C4-2B (cell line): ENCODE results near the gene SCUBE1.

Source experiments
- H3K27ac ChIP-seq: fragments of 450-650 bp; 2 replicates; pipeline ENCODE4 v1.5.1; 2017
- ZFX ChIP-seq: fragments of 450-650 bp; IDR thresholded peaks from 2 replicates; pipeline ENCODE4 v1.6.1; 2017
- TF ChIP-seq, protein P1 (sequence below): fragments of 450-650 bp; conservative IDR thresholded peaks from 2 replicates; pipeline ENCODE4 v1.5.1; 2017; ENCODE audit warnings: mild to moderate bottlenecking

Gene SCUBE1

DNA sequence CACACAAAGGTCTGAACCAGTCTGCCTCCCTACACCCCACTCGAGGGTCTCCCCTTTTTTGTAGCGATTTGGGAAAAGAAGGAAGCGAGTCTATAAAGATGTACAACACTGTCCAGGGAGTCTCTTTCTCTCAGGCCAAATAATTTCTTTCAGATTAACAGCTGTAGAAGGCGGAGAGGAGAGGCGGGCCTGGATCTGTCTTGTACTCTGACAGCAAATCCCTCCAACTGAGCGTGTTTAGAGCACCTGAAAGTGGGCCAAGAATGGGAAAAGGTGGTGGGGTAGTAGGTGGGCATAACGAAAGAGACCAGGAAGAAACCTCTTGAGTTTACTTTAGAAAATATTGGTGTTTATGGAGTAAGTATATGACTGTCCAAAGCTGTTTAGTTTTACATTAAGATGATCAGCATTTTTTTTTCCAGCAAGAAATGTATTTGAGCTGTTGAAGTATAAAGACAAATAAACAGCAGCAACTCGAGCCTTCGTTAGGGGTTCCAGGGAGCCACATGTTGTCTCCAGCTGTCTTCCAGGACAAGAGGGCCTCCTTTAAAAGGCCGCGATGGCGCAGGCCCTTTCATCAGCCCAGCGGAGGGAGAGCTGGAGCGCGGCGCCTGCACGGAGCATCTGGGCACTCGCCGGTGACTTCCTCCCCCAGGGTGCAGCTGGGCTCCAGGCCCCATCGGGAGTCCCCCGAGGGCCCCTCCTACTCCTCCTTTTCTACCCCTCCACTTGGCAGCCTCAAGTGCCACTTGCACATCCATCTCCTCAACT is 34.9 kb downstream of the SCUBE1 start:
- no peak overlapping the region for H3K27ac ChIP-seq
- TF ChIP-seq, protein P1, sequence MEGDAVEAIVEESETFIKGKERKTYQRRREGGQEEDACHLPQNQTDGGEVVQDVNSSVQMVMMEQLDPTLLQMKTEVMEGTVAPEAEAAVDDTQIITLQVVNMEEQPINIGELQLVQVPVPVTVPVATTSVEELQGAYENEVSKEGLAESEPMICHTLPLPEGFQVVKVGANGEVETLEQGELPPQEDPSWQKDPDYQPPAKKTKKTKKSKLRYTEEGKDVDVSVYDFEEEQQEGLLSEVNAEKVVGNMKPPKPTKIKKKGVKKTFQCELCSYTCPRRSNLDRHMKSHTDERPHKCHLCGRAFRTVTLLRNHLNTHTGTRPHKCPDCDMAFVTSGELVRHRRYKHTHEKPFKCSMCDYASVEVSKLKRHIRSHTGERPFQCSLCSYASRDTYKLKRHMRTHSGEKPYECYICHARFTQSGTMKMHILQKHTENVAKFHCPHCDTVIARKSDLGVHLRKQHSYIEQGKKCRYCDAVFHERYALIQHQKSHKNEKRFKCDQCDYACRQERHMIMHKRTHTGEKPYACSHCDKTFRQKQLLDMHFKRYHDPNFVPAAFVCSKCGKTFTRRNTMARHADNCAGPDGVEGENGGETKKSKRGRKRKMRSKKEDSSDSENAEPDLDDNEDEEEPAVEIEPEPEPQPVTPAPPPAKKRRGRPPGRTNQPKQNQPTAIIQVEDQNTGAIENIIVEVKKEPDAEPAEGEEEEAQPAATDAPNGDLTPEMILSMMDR: no peak
- TF ChIP-seq ZFX: no peak

DNA sequence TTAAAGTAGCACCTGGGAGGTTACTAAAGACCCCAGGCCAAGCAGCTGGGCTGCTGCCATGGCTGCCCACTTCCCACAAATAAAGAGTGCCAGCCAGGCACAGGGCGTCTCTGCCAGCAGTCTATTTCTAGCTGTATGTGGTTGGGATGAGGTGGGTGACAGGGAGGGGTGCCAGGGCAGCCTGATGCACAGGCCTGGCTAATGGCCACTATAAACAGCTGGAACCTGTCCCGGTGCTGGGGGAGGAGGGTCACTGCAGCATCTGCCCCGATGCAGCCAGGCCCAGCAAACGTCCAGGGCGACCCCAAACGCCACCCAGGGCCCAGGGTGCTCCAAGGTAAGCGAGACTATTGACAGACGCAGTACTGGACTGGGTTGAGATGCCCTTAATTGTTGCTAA is 37.4 kb downstream of the SCUBE1 start:
- no peak for TF ChIP-seq ZFX
- TF ChIP-seq, protein P1: no peak
- H3K27ac ChIP-seq: no peak overlapping the region

DNA sequence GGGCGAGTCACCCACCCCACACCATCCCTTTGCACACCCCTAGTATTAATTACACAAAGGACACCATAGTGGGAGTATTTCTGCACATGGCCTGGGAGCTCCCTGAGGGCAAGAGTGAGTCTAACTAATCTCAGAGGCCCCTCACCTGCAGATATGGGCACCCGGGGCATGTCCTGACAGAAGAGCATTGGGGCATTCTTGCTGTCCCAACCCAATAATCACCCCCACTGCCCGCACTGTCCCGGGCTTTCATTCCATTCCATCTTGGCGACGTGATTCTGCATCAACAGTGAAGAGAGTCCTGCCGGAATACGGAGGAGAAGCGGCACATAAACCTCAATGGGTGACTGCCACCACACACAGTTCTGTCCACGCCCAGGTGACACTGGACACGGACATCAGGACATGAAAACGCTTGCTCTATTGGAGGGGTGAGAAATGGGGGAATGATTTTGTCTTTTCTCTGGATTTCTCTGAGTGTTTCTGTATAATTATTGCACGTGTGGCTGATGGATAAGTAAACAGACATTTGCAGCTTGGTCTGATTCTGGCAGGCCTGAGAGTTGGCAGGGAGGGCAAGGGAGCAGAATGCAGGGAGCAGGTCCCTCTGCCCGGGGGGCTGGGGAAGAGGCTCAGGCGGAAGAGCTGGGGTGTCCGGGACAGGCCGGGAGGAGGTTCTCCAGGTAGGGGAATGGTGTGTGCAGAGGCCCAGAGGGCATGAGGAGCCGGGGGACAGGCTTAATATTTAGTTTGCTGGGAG is 38.2 kb downstream of the SCUBE1 start:
- no peak overlapping the region for H3K27ac ChIP-seq
- no peak for TF ChIP-seq ZFX
- TF ChIP-seq, protein P1: no peak

DNA sequence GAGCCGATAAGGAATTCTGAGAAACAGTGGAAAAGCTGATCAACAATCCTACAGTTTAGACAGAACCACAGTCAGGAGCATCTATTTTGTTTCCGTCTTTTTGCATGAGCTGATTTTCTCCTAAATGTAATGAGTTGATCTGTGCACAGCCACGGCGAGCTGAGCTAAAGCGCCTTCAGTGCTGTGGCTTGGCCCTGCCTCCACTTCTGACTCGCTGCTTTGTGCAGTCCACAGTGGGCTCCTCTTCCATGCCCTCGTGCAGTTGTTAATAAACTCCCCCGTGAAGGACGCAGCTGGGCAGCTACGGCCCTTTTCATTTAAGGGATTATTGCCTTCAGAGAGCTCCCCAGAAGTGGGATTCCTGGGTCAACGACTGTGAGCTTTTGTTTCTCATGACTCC is 39.4 kb downstream of the SCUBE1 start:
- no peak overlapping the region for H3K27ac ChIP-seq
- TF ChIP-seq ZFX: no peak
- TF ChIP-seq, protein P1: no peak

DNA sequence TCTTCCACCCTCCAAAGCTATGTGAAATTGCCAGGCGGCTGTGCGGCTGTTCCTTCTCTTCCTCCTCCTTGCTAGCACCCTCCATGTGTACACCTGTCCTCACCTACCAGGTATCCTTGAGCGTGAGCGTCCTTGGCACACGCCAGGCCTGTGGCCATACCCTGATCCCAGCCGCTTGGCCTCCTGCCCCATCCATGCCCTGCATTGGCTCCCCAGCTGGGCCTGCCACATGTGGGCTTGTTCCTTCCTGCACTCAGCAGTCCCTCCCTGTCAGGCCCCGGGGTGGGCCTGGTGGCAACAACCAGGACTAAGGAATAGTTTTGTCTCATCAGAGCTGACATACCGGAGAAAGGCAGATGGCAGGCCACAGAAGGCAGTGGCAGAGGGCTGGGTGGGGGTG is 40.0 kb downstream of the SCUBE1 start:
- H3K27ac ChIP-seq: no peak overlapping the region
- TF ChIP-seq ZFX: no peak
- TF ChIP-seq, protein P1: no peak

DNA sequence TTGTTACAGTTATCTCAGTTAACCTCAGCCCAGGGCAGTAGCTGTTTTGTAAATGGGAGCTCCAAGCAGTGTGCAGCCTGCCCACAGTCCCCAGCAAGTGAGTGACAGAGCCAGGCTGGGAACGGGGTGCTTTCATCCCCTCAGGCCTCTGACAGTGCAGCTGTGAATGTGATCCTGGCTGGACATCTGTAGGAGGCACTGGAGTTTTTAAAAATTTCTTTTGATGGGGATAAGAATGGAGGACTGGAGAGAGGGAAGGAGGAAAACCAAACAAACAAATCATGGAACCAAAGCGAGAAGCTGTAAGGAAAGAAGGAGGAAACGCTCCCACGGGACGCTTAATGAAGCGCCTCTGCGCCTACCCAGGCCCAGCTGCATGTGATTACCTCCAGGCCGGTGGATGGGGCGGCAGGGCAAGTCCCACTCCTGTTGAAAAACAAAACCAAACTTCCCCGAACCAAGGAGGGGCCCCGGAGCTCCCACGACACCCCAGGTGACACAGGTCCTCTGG is 40.6 kb downstream of the SCUBE1 start:
- H3K27ac ChIP-seq: no peak overlapping the region
- TF ChIP-seq ZFX: no peak
- TF ChIP-seq, protein P1: no peak

DNA sequence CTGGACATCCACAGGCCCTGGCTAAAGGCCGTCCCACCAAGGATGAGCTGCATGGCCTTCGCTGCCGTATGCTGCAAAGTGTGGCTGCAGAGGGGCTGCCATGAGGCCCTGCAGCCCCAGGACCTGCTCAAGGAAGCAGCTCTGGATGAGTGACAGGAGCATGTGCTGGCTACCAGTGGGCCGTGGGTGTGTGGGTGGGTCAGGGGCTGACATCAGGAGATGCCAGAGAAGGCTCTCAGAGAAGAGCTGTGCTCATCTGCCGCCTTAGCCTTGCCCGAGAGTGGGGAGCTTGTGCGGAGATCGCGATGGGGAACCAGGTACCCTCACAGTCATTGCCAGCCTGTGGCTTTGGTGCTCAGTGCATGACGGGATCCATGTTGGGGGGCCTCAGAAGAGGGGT is 41.3 kb downstream of the SCUBE1 start:
- TF ChIP-seq ZFX: no peak
- TF ChIP-seq, protein P1: no peak
- H3K27ac ChIP-seq: no peak overlapping the region
